HG03103 (cell line): ENCODE measurements around the gene PI4KA.
"Not testable (repeated sequence)": the region's sequence is repeated elsewhere in the genome, so short reads cannot be mapped to it uniquely, and the experiment has no call there.

Source experiments
- ATAC-seq: cut with Tn5 transposase; IDR thresholded peaks from one replicate; pipeline ENCODE4 v1.9.1; 2021; ENCODE audit warnings: low read depth; ENCODE audit not compliant: unreplicated experiment

The PI4KA gene

DNA sequence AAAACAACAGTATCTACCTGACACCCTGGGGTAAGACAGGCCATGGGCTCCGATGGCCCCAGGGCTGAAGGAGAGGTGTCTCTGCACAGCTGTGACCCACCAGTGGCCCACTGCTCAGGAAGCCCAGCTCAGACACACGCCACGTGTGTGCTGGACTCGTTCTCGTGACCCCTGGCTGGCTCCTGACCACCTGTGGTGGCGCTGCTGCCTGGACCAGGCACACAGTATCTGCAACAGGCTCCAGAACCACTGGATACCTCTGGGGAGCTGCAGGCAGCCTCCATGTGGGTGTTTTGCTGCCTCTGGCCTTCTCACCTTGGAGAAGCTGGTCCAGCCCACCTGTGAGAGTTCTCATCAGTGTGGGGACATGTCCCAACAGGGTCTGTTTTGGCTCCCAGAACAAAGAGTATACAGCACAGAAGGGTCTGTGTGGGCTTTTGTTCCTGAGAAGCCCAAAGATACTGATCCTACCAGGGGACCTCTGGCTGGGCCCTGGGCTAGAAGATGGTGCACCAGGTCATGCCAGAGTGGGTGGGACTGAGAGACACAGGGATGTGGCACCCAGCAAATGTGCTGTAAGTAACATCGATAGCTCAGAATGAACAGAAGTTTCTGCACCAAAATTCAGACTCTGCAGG lies 106.4 kb downstream of the PI4KA start:
- no peak for ATAC-seq

DNA sequence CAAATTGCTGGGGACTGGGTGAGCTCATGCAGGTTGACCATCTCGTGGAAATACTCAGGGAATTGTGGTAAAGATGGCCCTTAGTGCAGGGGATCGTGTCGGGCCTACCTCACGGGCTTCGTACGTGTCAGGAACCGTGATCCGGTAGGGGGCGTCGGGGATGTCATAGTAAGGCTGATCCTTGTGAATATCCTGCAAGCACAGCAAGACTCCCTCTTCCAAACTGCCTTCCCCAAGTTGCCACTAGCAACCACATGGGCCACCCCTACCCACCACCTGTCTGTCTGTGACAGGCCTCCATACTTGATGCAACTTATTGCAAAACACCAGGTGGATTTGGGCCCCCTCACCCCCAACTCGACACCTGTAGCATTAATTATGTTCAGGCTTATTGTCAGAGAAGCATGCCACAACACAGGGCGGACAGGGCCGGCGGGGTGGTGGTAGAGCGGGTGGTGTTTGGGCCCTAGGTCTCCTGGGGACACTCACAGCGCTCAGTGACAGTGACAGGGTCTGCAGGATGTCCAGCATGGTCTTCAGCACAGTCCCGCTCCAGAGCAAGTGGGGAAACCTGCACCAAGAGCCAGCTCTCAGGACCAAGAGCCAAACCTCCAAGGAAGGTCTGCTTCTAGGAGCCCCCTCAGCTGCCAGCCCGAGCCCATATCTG lies 107.3 kb downstream of the PI4KA start:
- ATAC-seq, result no peak

DNA sequence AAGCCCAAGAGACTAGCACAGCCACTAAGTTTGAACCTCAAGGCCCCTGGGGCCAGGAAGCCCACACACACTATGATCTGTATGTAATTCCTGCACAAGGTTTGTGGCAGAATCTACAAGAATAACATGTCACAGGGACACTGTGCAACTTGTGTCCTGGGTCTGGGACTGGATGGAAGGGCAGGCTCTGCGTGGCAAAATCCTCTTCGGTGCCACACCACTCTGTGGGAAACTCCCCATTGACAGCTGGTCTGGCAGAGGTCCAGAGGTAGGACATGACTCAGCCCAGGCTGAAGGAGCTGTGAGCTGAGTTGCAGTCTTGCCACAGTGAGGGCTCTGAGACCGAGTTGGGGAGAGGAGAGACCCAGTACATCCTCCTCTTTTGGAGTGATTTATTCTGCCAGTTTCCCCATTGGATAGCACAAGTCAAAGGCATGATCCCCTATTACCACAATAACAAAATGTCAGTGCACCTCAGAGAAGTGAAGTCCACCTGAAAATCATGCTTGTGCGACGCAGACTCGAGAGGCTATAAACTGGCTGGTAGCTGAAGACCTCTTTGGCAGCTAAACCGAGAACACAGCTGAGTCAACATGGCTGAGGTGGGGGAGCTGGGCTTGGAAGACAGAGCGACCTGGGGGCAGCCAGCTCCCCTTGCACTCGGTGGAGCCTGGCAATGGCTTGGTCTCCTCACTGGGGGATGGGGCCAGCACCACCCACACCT lies 108.0 kb downstream of the PI4KA start:
- ATAC-seq, result no peak

DNA sequence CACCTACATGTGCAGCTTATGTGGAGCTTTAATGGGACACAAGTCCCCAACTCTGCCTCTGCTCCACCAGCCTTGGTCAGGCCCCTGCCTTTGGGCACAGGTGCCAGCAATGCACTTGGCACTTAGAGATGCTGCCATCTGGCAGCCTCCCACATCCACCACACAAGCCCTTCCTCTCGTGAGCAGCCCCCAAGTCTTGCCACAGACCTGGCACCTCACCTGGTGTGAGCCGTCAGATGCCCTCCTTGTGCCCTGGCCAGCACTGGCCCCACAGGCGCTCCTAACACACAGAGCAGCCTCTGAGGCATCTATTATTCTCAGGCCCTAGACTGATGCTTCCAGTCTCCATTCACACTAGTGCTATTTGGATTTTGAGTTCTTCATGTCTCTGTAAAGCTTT lies 109.2 kb downstream of the PI4KA start:
- ATAC-seq, result no peak

DNA sequence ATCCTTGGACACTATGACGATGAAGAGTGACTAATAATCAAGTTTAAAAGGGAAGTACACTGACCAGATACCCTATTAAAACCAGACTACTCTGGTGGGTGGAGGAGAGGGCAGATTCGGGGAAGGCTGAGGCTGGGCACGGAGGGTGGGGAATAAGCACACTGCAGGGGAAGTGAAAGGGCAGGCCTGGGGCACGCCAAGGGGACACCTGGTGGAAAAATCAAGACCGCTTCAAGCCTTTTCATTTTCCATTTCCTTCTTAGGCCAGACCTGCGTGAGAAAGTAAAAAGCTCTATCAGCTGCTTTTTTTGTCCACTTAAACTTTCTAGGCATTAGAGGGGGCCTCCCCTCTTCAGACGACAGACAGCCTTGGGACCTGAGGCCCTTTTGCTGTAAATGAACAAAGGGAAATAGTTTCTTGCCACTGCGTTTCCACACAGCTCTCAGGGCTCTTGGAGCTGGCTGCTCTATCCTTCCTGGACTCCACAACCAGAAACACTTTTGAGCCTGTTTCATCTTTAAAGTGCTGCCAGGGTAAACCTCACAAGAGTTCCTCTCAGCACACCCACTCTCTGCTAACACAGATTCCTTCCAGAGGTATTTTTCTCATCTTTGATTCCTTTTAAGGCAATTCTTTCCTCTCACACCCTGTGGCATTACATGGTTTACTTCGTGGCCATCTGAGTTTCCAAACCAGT lies 109.7 kb downstream of the PI4KA start:
- ATAC-seq, result no peak

DNA sequence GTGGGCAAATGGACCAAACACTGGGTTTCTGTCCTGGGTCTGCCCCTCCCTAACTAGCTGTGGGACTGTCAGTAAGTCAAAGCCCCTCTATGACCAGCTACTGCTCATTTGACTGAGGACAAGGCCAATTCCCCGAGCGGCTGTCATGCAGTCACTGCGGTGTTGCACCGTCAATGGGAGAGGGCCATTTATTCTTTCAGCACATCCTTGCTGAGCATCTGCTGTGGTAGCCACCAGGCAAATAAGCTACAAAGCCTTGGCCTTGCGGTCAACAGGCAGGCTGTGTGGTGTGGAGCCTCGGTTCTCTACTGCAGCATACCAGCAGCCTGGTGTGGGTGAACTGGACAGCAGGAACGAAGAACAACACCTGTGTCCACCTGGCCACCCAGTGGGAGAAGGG lies 110.5 kb downstream of the PI4KA start:
- no peak for ATAC-seq

DNA sequence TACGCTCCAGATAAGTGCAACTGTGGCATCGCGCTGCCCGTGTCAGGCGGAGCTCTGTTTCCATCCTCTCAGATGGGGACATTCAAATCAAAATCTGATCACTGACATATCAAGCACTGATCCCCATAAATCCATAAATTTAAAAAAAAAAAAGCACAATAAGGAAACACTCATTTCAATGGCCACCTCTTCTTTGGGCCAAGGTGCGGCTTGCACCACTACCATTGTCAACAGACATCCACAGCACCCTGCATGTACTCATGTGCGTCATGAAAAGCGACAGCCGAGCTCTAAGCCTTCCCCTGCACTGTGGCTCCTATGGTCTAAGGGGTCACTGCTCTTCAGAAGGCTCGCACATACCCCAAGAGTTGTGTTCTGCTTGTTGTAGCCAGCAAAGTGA lies 111.4 kb downstream of the PI4KA start:
- ATAC-seq, result no peak

DNA sequence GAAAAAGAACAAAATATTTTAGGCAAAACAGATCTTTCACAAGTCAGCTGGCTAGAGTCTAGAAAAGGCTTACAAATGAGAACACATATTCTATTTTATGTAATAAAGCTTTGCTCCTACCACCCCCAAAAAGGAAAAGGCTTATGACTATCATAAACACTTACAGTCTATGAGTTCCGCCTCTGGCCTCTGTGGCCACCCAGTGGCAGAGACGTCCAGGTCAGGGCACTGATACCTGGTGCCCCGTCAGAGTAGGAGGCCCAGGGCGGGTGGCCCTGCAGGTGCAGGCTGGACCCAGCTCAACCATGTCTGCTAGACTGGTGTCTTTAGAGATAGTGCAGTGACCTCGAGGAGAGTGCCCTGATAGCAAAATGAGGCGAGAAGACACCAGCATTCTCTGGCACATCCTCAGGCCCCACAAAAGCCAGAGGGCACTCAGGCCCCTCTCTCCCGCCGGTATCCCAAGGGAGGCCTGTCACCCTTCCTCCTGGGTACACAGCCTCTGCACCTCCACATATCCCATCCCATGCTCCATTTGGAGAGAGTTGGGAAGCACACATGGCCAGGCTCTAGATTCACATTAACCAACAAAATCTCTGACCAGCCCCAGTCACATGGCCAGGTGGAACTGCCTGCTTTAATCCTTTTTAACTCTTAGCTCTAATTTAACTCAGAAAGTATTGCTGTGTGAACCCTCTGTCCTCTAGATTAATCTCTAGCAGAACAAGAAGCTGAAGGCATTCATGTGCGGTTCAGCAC lies 112.0 kb downstream of the PI4KA start:
- no peak for ATAC-seq

DNA sequence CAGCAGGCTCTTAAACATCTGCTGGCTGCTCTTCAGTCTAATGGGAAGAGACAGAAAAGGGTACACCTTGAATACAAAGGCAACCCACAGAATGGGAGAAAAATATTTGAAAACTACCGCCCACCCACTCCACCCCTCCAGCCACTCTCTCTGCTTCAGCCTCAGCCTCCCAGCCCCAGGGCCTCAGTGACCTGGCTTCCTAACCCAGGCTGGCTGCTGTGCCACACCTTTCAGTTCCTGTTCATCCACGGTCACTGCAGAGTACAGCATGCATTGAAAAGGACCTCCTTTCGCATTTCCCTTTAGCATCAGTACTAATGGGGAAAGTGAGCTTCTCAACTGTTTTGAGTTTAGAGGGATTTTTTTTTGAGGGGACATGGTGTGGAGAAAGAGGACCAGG lies 113.5 kb downstream of the PI4KA start:
- ATAC-seq, result no peak

DNA sequence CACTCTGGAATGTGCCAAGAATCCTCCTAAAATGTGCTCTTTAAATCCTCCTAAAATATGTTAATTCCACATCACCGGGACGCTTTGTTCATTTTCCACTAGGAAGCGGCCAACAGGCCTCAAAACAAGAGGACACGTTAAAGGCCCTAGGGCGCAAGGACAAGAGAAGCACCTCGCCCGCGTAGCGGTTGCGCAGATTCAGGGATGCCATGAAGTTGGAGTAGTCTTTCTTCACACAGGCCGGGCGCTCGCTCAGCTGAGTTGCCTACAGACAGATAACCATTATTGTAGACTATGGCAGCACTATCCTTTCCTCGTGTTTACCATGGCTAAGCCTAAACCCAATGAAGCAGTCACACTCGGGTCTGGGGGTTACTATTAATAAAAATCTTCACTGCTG lies 114.2 kb downstream of the PI4KA start:
- ATAC-seq, result no peak

DNA sequence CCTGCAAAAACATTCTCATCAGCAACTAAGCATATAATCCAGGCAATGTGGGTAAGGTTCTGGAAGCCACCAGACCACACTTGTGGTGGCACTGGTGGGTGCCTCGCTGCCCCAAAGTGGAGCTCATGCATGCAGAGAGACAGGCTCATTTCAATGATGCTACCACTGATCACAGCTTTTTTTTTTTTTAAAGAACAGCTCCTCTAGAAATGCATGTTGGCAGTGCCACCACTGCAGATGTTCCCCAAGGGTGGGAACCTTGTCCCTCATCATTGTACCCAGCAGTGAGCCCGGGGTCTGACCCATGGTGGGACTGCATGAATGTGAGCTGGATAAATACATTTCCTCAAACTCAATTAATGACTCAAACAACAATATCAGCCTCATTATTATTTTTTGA lies 115.8 kb downstream of the PI4KA start:
- ATAC-seq, result no peak

DNA sequence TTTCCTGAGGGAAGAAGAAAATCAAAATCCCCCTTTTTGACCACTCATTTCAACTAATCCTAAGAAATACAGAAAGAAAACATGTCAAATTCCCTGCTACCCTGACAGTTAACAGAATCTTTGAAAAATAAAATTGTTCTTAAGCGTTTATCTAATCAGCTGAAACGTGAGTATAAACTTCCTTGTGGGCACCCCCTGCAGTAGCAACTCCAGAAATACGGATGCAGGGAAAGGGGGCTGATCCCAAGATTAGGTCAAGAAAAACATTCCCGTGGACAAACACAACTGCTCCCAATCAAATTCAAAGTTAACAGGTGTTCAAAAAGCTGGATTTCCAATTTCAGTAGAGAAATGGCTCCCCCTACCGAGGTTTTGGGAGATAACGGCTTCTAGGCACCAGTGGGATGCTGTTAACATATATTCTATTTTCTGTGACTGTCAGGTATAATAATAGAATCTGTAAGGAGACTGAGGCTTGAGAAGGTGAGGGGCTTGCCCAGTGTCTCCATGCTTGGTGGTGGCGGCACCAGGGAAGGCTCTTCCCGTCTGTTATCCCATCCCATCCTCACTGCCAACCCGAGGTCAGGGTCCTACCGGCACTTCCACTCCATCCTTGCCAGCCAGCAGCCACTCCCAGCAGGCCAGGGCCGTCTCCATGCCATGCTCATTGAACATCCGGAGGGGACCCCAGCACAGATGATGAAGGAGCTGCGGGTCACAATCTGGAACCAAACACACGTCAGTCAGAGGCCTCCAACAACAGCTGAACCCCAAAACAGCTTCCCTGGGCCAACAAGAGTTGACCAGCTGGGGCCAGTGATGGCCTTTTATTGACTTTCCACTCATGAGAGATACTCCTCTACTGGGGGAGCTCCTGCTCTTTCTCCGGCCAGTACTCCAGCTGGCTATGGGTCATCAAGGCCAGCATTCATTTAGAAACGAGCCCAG lies 116.7 kb downstream of the PI4KA start:
- ATAC-seq, result no peak

DNA sequence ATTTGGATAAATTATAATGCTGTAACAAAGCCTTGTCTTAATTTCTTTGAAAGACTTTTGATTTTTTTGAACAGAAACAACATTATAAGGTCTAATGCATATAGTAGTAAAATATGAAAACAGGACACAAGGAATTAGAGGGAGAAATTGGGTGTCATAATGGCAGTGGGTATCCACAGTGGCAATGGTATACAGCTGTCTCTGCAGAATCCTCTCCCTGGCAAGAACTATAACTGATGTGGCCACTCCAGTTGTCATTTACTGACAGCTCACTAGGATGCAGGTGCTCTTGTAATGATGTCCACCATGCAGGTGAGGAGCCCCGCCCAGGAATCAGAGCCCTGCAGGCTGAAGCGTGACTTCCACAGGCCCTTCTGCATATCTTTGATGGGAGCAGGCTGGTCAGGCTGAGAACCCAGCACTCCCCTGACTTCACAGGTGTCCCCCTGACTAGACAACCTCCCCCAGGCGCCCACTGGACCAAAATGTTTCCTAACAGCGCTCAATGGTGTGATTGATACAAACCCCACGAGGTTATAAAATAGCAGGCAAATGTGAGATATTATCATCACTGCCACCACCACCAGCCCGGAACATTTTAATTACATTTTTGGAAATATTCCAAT lies 117.5 kb downstream of the PI4KA start:
- no peak for ATAC-seq

DNA sequence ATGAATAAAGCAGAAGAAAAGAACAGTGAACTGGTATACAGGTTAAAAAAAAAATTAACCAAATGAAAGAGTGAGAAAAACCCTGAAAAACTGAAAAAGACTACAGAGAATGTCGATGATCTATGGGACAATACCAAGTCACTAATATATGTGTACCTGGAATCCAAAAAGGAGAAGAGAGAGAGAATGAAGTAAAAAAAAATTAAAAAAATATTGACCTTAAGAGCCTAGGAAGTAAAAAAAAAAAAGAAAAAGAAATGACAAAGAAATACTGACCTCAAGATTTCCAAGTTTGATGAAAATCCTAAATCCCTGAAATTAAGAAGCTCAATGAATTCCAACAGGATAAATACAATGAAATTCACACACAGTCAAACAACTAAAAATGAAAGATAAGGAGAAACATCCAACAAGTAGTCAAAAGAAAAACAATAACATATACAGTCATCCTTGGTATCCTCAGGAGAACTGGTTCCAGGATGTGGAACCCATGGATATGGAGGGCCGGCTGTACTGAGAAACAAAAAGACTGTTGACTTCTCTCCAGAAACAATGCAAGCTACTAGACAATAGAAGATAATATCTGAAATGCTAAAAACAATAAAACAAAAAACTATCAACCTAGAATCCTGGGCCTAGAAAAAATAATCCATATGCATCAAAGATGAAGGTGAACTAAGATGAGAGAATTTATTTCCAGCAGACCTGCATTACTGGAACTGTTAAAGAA lies 118.2 kb downstream of the PI4KA start:
- no peak for ATAC-seq

DNA sequence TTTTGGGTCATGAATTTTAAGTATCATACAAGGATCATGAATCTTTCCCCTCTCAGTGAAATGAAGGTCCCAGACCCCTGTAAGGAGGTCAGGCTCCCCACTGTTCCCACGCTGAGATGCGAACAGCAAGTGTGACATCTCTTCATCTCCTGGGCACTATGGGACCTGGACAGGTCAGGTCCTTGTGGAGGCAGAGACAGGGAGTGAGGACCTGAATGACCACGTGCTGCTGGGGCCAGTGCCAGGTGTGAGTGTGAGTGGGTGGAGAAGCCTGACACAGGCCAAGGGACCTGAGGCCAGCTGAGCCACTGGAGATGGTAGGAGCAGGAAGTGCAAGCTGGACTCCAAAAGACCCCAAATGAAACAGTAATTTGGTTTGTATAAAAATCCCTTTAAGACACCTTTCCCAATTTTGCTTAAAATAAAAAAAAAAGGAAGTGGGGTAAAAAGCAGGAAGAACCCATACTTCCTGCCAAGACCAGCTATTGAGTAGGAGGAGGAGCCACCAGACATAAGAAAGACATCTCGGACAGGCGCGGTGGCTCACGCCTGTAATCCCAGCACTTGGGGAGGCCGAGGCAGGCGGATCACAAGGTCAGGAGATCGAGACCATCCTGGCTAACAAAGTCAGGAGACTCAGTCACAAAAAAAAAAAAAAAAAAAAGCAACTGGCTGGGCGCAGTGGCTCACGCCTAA lies 120.1 kb downstream of the PI4KA start:
- ATAC-seq, result no peak

DNA sequence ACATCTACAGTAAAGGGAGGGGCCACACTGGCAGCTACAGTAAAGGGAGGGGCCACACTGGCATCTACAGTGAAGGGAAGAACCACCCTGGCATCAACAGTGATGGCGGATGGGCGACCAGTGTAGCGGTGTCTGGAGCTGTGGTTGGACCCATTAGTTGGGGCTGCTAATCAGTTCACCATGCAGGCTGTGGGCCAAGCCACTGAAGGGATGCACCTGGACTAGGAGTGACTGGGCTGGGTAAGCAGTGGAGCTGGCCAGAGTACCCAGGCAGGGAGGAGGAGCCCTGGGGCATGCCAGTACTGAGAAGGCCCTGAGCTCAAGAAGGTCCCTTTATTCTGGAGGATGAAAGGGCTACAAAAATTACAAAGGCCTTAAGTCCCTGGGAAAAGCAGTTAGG lies 121.7 kb downstream of the PI4KA start:
- not testable (repeated sequence) for ATAC-seq

DNA sequence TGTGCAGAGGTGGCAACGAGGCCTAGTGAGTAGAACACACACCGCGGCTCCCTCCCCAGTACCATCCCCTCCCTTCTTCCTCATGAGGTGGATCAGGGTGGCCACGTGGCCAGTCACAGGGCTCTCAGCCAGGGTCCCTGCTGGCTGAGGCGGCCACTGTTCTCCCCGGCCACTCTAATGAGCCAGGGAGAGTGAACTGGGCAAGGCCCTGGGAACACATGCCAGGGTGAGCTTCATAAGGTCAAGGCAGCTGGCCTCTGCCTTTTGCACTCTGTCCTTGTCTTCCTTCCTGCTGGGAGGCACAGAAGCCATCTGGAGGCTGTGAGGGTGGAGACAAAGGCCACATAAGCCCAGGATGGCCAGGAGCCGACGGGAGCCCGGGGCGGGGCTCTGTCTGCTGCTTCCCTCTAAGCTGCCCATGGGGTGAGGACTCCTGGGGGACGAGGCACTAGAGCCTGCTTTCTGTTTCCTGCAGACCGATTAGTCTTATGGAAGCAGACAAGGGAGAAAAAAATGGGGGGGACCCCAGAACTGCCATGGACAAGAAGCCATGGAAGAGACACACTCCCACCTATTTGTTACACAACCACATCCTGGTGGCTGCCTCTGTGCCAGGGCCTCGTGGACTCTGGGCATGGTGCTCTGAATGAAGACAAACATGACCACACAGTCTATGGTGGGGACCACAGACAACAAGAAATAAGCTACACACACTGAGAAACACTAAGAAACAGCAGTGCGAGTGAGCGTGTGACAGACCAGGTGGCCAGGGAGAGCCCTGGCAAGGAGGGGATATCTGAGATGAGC lies 123.1 kb downstream of the PI4KA start:
- ATAC-seq, result not testable (repeated sequence)
